CD4-positive, CD25-positive, alpha-beta regulatory T cell (primary cell): ENCODE results near the gene LTN1. TPM values are rescaled to one million over a fixed set of nuclear protein-coding genes. Genes with fewer than 3 reads are reported as not detected.
A peak's percentile ranks its signal among the peaks of the same experiment; 100 is the strongest.

Experiments
- ATAC-seq, 2 donors: fragments of 150-1000 bp; cut with Tn5 transposase; one replicate each; pipeline ENCODE4 v1.10.0; 2021; ENCODE audit warnings: low read depth in 2 of 2, moderate number of reproducible peaks in 2 of 2, moderate library complexity in 1 of 2
- DNase-seq, 3 donors: peaks; one replicate each; pipeline versions ENCODE4 v3.0.0 to v3.0.0-alpha.2; 2012 to 2022; ENCODE audit warnings: mixed read lengths in 1 of 3
- H3K27ac ChIP-seq: one replicate; pipeline ENCODE4 v1.7.0; 2013; ENCODE audit warnings: mild to moderate bottlenecking, low read length; ENCODE audit not compliant: insufficient read depth, poor library complexity, severe bottlenecking
- H3K27me3 ChIP-seq: one replicate; pipeline ENCODE4 v1.7.0; 2013; ENCODE audit warnings: low read length; ENCODE audit not compliant: control insufficient read depth, insufficient read depth
- H3K36me3 ChIP-seq: one replicate; pipeline ENCODE4 v1.7.0; 2013; ENCODE audit warnings: mild to moderate bottlenecking, low read length, moderate library complexity; ENCODE audit not compliant: control insufficient read depth, insufficient read depth
- H3K4me1 ChIP-seq: 2 replicates; pipeline ENCODE4 v1.7.0; 2013; ENCODE audit warnings: mild to moderate bottlenecking, low read length; ENCODE audit not compliant: insufficient read depth, control insufficient read depth, poor library complexity, severe bottlenecking
- H3K4me3 ChIP-seq: one replicate; pipeline ENCODE4 v1.7.0; 2013; ENCODE audit warnings: low read depth, mild to moderate bottlenecking, low read length, moderate library complexity
- H3K9me3 ChIP-seq, 2 experiments: 1 replicate in 1 of 2; 2 replicates in 1 of 2; pipeline ENCODE4 v1.7.0; 2013; ENCODE audit warnings: low read length in 2 of 2, mild to moderate bottlenecking in 1 of 2, moderate library complexity in 1 of 2; ENCODE audit not compliant: control insufficient read depth in 2 of 2
- H3K27ac Mint-ChIP-seq, 3 donors: one replicate each; pipeline ENCODE4 v1.8.0; 2020 to 2022; ENCODE audit warnings: mild to moderate bottlenecking in 3 of 3, mixed read lengths in 3 of 3, moderate library complexity in 2 of 3
- H3K27me3 Mint-ChIP-seq: one replicate; pipeline ENCODE4 v1.8.0; 2022; ENCODE audit warnings: mild to moderate bottlenecking, mixed read lengths
- H3K36me3 Mint-ChIP-seq: one replicate; pipeline ENCODE4 v1.8.0; 2020; ENCODE audit warnings: mixed read lengths
- H3K4me1 Mint-ChIP-seq, 4 donors: one replicate each; pipeline ENCODE4 v1.8.0; 2020 to 2022; ENCODE audit warnings: mixed read lengths in 4 of 4, mild to moderate bottlenecking in 1 of 4
- H3K4me3 Mint-ChIP-seq, 4 donors: one replicate each; pipeline ENCODE4 v1.8.0; 2020 to 2022; ENCODE audit warnings: mild to moderate bottlenecking in 4 of 4, mixed read lengths in 4 of 4, moderate library complexity in 3 of 4
- H3K9me3 Mint-ChIP-seq, 7 donors: one replicate each; pipeline ENCODE4 v1.8.0; 2020 to 2022; ENCODE audit warnings: mixed read lengths in 7 of 7, mild to moderate bottlenecking in 3 of 7, moderate library complexity in 2 of 7
- polyA plus RNA-seq, 4 donors: library from polyadenylated mRNA; unstranded; fragments of 300-500 nt; fragmentation: Illumina TruSeq; gene quantifications; one replicate each; pipeline ENCODE4 v1.2.3, GENCODE V29; 2021
- total RNA-seq: library from RNA; stranded (reverse); gene quantifications from one replicate; pipeline ENCODE4 v1.2.3, GENCODE V29; 2022

Gene LTN1
- total RNA-seq (38.3 TPM), polyA plus RNA-seq (10 to 100 TPM; 12.7 to 20.2 (median 17.8) TPM)

DNA sequence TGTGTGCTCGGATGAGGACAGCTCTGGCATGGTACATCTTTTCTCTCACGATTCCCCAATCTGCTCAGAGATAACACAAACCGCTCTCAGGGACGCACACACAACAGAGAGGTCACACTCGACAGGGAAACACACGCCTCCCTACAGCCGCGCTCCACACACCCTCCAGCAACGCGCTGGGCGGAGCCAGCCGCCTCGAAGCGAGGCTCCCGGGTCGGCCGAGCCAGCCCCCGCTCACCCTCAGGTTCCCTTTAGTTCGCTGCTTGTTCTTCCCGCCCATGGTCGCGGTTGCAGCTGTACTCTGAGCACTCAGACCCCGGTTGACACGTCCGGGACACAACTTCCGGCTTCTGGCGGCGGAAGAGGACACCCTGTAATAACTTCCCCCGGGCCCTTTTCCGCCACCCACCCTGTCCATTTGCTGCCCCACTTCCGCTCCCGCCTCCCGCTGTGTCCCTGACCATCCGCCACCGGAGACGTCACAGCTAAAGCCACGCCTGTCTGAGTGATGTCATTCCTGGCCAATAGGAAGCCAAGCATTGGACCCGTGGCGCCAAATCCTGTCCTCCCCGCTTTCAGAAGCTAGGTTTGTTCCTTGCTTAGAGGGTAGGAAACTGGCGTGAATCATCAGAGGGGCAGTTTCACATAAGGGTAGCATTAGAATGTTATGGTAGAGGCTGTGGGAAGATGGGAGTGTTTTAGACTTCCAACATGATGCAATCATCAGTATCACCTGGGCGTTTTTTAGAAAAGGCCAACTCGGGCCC lies at the start of gene LTN1:
TSS of gene LTN1 (minus strand) at position 352 of the 767 bp plus-strand sequence. CDS start at position 280, 72 bp downstream.
- H3K36me3 ChIP-seq = no peaks in the 10 kb centered on the region
- peak within 1 kb of the TSS; percentile 91 for H3K27ac ChIP-seq
- Mint-ChIP-seq H3K27ac (peak within 1 kb of the TSS; percentile 98 to 100 (median 99)), H3K4me1 (peaks cover 18 to 41% (median 26%) of the 10 kb centered on the region in 4 donors), H3K4me3 (peak within 1 kb of the TSS; percentile 94 to 99 (median 96)), H3K9me3 (peaks cover 0 to 1% (median 0%) of the 10 kb centered on the region in 7 donors), H3K27me3 (no peaks in the 10 kb centered on the region), H3K36me3 (peaks cover 9% of the 10 kb centered on the region)
- H3K9me3 ChIP-seq = no peaks in the 10 kb centered on the region
- no peaks in the 10 kb centered on the region for H3K27me3 ChIP-seq
- peak within 1 kb of the TSS; percentile 94 for H3K4me3 ChIP-seq
- DNase-seq (peak; percentile 99 to 100 (median 99)), ATAC-seq (peak; percentile 98)
- H3K4me1 ChIP-seq = peaks cover 22% of the 10 kb centered on the region

GRCh38 chr21:29034678-29035077 lies 42.0 kb upstream of the LTN1 start:
- Mint-ChIP-seq H3K27ac (peak overlapping the region in 1 of 3 donors; percentile 4), H3K36me3 (peaks cover 48% of the 10 kb centered on the region)

DNA sequence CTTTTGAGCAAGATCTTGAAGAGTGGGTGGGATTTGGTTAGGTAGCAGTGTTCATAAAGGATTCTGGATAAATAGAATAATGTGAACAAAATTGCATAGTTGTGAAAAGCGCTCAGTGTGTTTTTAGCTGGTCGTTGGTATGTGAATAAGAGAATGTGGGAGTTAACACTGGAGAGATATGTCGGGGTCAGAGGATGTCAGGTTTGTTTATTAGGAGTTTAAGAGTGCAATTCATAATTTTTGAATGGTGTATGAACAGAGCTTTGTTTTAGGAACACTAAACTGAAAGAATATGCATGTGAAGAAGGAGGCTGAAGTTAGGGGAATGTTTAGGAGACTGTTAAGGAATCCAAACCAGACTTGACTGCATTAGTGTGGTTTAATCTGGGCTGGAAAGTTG lies 41.2 kb upstream of the LTN1 start:
- Histone ChIP-seq H3K4me1 (no peaks in the 10 kb centered on the region), H3K9me3 (no peaks in the 10 kb centered on the region), H3K27me3 (no peaks in the 10 kb centered on the region), H3K27ac (no peak overlapping the region), H3K36me3 (peaks cover 92% of the 10 kb centered on the region), H3K4me3 (no peak overlapping the region)
- no peaks in the 10 kb centered on the region for H3K9me3 Mint-ChIP-seq
- H3K4me1 Mint-ChIP-seq = peaks cover 24 to 32% (median 25%) of the 10 kb centered on the region in 4 donors
- ATAC-seq (no peak), DNase-seq (no peak)
- peak overlapping the region in 1 of 3 donors; percentile 20 for H3K27ac Mint-ChIP-seq
- peaks cover 51% of the 10 kb centered on the region for H3K36me3 Mint-ChIP-seq
- H3K27me3 Mint-ChIP-seq = no peaks in the 10 kb centered on the region
- H3K4me3 Mint-ChIP-seq = no peak overlapping the region

More at GRCh38 chr21:29034678-29035077, 42.0 kb upstream of the LTN1 start:
- Histone ChIP-seq H3K4me3 (no peak overlapping the region), H3K36me3 (peaks cover 94% of the 10 kb centered on the region), H3K27me3 (no peaks in the 10 kb centered on the region), H3K9me3 (no peaks in the 10 kb centered on the region), H3K27ac (no peak overlapping the region), H3K4me1 (no peaks in the 10 kb centered on the region)
- ATAC-seq (no peak), DNase-seq (no peak)
- Mint-ChIP-seq H3K9me3 (no peaks in the 10 kb centered on the region), H3K4me1 (peaks cover 20 to 29% (median 25%) of the 10 kb centered on the region in 4 donors), H3K4me3 (no peak overlapping the region), H3K27me3 (no peaks in the 10 kb centered on the region)

DNA sequence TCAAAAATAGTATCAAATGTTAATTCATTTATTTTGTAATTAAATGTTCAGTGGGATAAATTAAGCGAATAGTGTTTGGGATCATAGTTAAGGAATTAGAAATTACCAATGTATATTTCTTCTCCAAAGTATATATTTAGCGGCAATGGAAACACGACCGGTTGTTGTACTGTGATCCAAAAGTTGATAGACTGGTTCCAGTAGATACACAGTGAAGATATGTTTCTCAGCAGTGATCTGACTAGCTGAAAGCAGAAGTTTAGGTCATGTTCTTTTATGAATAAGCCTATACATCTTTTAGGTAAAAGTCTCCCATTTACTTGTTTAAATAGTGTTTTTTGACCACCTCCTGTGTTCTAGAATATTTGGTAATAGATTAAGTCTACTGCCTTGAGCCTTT lies 40.6 kb upstream of the LTN1 start:
- DNase-seq (no peak), ATAC-seq (no peak)
- no peaks in the 10 kb centered on the region for H3K9me3 ChIP-seq
- H3K4me1 ChIP-seq = no peaks in the 10 kb centered on the region
- Mint-ChIP-seq H3K4me3 (no peak overlapping the region), H3K27me3 (no peaks in the 10 kb centered on the region), H3K36me3 (peaks cover 51% of the 10 kb centered on the region), H3K9me3 (no peaks in the 10 kb centered on the region), H3K4me1 (peaks cover 24 to 32% (median 26%) of the 10 kb centered on the region in 4 donors), H3K27ac (no peak overlapping the region)
- H3K27ac ChIP-seq = no peak overlapping the region
- H3K27me3 ChIP-seq = no peaks in the 10 kb centered on the region
- H3K4me3 ChIP-seq = no peak overlapping the region
- peaks cover 92% of the 10 kb centered on the region for H3K36me3 ChIP-seq

- H3K27ac ChIP-seq = no peak overlapping the region
- H3K4me3 ChIP-seq = no peak overlapping the region
- no peaks in the 10 kb centered on the region for H3K27me3 Mint-ChIP-seq
- peak overlapping the region in 2 of 3 donors; percentile 6 to 52 for H3K27ac Mint-ChIP-seq
- peaks cover 40% of the 10 kb centered on the region for H3K36me3 Mint-ChIP-seq
- H3K9me3 Mint-ChIP-seq = no peaks in the 10 kb centered on the region
- ATAC-seq = no peak
- H3K27me3 ChIP-seq = no peaks in the 10 kb centered on the region
- peaks cover 13% of the 10 kb centered on the region for H3K4me1 ChIP-seq
- H3K9me3 ChIP-seq = no peaks in the 10 kb centered on the region
- H3K4me1 Mint-ChIP-seq = peaks cover 25 to 39% (median 36%) of the 10 kb centered on the region in 4 donors
- peaks cover 73% of the 10 kb centered on the region for H3K36me3 ChIP-seq
- no peak overlapping the region for H3K4me3 Mint-ChIP-seq
- DNase-seq = no peak
Observed at GRCh38 chr21:29030909-29031308, 38.2 kb upstream of the LTN1 start.

DNA sequence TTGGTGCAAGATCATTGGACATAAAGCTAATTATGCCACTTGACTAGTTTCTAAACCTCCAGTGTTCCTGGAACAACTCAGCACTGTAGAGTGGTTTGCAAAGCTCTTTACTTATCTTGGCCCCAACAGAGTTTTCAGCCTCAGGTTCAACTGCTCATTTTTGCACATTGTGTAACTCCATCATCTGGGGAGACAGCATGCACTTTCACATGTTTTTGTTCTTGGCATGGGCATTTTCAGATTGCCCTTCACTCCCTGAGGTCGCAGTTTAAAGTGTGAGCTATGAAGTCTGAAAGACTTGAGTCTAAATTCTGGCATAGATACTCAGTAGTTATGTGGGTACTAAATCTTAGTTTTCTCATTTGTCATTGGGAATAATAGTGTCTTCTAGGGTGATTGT lies 36.8 kb upstream of the LTN1 start:
- Histone ChIP-seq H3K36me3 (peaks cover 62% of the 10 kb centered on the region), H3K4me1 (peaks cover 20% of the 10 kb centered on the region), H3K4me3 (no peak overlapping the region), H3K27me3 (no peaks in the 10 kb centered on the region), H3K9me3 (no peaks in the 10 kb centered on the region), H3K27ac (no peak overlapping the region)
- Mint-ChIP-seq H3K9me3 (no peaks in the 10 kb centered on the region), H3K4me3 (peak overlapping the region in 1 of 4 donors; percentile 2), H3K36me3 (peaks cover 36% of the 10 kb centered on the region), H3K4me1 (peaks cover 31 to 50% (median 48%) of the 10 kb centered on the region in 4 donors), H3K27ac (no peak overlapping the region), H3K27me3 (peaks cover 3% of the 10 kb centered on the region)
- ATAC-seq (no peak), DNase-seq (no peak)

GRCh38 chr21:29025328-29025713 lies 32.6 kb upstream of the LTN1 start:
- H3K4me1 ChIP-seq = peaks cover 45% of the 10 kb centered on the region
- H3K4me3 ChIP-seq = peak overlapping the region; percentile 99
- peaks cover 9% of the 10 kb centered on the region for H3K36me3 Mint-ChIP-seq

More at GRCh38 chr21:29025328-29025713, 32.6 kb upstream of the LTN1 start:
- peaks cover 23% of the 10 kb centered on the region for H3K36me3 ChIP-seq
- peaks cover 8% of the 10 kb centered on the region for H3K27me3 Mint-ChIP-seq
- peak overlapping the region; percentile 98 to 99 (median 99) for H3K27ac Mint-ChIP-seq
- ATAC-seq (peak in 1 of 2 donors; percentile 6), DNase-seq (no peak)
- peaks cover 22 to 59% (median 46%) of the 10 kb centered on the region in 4 donors for H3K4me1 Mint-ChIP-seq
- H3K4me3 Mint-ChIP-seq = peak overlapping the region; percentile 96 to 99 (median 98)
- H3K27ac ChIP-seq = peak overlapping the region; percentile 99
- no peaks in the 10 kb centered on the region for H3K27me3 ChIP-seq
- H3K9me3 Mint-ChIP-seq = peaks cover 0 to 2% (median 0%) of the 10 kb centered on the region in 7 donors
- no peaks in the 10 kb centered on the region for H3K9me3 ChIP-seq
